Activated CD8-positive, alpha-beta memory T cell treated with anti-CD3 and anti-CD28 coated beads, Interleukin-2, amount 50 U/mL, for 24 hours (primary cell): ENCODE data around the gene CISTR.
"Not testable (repeated sequence)": the region's sequence is repeated elsewhere in the genome, so short reads cannot be mapped to it uniquely, and the experiment has no call there.

ENCODE experiments used
- DNase-seq: peaks from one replicate; pipeline ENCODE4 v3.0.0-alpha.2; 2020; ENCODE audit errors: extremely low read depth

Gene CISTR

DNA sequence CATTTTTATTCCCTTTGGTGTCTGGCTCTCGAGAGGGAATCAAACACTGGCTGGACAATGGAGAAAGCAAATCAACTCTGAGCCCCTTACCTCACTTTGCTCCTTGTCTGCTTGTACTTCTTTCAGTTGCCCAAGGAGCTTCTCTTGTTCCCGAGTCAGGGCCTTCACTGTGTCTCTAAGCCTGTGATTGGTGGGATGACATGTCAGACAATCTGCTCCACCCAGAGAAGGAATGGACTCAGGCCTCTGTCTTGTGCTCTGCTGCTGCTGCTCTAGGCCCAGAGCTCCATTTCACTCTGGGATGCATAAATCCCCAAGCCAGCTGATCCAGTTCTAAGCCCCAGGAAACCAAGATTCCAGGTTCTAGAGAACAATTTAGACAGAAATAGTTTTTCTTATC lies 32.1 kb downstream of the CISTR start:
- no peak for DNase-seq

DNA sequence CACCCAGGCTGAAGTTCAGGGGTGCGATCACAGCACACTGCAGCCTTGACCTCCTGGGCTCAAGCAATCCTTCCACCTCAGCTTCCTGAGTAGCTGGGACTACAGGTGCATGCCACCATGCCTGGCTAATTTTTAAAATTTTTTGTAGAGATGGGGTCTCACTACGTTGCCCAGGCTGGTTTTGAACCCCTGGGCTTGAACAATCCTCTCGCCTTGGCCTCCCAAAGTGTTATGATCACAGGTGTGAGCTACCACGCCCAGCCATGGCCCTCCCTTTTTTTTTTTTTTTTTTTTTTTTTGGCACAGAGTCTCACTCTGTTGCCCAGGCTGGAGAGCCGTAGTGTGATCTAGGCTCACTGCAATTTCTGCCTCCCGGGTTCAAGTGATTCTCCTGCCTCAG lies 33.2 kb downstream of the CISTR start:
- DNase-seq = not testable (repeated sequence)

DNA sequence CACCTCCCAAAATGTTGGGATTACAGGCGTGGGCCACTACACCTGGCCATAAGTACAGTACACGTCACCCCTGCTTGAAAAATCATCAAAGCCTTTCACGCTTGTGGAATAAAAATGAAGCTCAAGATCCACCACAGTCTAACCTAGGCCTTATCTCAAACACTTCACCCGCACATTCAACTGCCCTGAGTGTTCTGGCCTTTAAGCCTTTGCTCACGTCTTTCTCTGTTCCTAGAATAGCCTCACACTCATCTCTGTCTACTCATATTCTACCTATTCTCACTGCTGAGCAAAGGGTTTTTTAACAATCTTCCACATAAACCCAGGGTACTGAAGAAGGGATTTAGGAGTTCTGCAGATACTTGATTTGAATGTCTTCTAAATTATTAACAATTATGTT lies 34.5 kb downstream of the CISTR start:
- DNase-seq = no peak

DNA sequence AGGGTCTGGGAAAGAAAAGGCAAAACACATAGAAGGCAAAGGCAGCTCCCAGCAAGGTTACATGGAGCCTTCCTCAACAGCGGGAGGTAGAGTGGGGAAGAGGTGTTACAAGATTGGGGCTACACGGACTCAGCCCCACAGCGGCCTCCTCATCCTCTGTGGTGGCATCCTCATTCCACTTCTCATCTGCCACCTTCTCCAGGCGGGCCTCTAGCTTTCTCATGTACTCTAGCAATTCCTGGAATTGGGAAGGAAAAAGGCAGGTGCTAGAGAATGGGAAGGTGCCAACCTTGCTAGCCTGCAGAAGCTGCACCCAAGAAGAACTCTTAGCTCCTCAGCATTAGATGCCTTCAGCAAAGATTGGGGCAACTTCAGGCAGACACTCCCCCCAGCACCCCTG lies 37.8 kb downstream of the CISTR start:
- DNase-seq = no peak

DNA sequence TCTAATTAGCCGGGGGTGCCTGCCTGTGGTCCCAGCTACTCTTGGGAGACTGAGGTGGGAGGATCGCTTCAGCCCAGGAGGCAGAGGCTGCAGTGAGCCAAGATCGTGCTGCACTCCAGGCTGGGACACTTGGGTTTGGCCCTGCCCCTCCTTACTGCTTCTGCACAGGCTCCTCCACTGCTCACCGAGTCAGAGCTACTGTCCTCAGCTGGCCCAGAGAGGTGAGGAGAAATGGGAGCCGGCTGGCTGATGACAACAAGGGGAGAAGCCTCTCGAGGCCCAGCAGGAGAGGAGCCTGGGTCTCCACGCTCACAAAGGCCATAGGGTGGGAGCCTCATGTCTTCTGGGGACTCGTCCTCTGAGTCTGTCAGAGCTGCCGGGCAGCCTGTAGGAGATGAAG lies 38.3 kb downstream of the CISTR start:
- DNase-seq = no peak

DNA sequence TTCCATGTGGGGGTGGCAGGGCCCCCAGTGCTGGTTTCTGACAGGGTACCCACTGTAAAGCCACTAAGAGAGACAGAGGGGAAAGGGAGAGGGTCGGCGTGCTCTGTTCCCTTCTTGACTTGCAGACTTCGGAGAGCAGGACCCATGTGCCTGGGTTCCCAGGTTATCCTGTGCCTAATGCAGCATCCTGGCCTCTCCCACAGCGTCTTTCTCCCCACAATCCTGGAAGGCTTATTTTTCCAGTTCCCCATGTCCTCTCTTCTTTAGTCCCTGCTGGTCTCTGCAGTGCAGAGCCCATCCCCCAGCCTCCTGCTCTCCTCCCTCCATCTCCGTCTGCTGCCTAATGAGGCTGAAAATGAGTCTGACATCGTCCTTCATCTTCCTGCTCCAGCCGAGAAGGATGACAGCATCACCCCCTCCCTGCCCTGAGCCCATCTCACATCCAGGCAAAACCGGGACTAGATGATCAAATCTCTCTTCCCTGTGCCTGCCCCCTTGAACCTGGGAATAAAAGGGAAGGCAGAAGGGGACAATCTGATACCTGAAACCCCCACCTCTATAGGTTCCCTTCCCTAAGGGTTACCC lies 39.6 kb downstream of the CISTR start:
- DNase-seq = no peak

DNA sequence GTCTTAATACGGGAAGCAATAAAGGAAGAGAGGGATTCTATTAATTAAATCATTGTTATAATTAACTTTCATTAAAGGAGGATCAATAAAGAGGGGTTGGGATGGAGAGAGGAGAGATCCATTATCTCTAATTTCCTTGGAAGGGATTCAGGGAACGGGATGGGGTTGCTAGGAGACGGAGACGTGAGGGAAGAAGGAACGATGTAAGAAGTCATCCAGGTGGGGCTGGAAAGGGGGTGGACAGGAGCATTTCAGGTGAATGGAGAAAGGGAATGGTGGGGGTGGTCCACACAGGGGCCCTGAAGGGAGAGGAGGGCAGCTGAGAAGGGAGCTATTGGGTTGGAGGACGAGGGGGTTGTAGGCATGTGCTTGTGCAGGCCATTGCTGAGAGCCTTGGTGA lies 41.7 kb downstream of the CISTR start:
- DNase-seq = no peak

DNA sequence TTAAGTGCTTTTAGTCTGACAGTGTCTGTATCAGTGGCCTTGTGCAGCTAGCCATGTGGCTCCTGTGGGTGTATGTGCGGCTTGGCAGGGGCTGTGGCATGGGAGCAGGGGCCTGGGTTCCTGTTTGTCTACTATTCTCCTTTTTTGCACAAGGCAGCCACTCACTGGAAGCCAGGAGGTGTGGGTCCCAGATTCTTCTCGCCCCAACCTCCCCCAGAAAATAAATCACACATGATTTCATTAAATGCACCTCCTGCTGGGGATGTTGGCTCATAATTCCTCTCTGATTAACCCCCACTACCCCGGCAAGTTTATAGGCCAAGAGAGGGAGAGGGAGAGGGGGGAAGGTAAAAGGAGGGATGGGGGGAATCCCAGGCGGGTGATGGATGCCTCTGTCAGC lies 42.1 kb downstream of the CISTR start:
- DNase-seq = no peak

DNA sequence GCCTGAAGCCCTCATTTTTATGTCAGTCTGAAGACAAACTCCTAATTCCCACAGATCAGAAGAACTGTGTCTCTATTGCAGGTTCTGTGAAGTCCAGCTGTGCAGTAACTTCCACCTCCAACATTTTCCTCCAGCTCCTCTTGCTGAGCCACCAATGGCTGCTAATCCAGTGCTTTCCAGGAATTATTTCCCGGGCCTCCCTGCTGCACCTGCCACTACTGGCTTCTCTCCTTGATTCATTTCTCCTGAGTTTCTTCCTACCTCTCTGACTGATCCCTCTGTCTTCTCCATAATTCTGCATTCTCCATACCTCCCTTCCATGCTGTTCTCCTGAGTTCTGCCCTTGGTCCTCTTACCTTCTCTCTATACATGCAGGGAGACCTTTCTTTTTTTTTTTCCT lies 45.7 kb downstream of the CISTR start:
- DNase-seq = no peak

DNA sequence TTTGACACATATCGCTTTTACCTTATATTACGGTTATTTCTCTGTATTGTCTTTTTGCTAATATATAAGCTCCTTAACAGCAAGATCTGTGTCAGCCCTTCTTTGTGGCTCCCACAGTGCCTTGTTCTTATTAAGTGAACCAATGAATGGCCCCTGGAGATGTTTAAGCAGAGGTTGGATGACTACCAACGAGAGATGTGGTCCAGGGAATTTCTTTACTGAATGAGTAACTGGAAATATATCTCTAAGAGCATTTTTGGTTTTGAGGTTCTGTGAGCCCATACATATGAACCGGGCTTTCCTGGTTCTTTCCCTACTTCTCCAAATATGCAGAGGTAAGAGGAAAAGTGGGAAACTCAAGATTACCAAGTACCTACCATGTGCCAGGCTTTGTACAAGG lies 48.0 kb downstream of the CISTR start:
- no peak for DNase-seq

DNA sequence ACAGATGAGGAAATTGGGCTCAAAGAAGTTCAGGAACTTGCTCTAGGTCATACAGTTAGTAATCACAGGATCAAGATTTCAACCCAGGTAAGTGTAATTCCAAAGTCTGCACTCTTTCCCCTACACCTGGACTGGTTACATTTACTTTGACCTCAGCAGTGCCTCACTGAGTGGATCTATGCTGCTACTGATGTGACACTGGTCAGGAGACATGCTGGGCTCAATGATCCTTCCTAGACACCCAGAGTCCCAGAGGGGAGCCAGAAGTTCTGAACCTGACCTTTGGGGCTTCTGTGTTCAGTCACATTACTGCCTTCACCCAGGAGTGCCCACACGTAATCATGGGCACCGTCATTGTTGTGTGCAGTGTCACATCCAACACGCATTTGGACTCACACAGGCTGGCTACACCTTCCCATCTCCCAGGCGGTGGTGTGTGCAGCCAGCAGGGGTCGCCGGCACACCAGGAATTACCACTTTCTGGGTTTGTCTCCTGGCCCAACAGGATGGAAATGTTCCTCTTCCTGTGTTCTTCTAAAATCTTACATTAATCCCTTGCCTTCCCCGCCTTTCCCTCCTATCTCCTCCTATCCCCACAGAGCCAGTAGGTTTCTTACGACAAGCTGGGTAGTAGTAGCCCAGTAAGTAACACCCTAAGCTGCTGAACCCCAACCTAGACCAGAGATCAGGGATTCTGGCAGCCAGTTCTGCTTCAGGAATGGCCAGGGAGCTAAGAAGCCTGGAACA lies 50.1 kb downstream of the CISTR start:
- peak; percentile 59 for DNase-seq

DNA sequence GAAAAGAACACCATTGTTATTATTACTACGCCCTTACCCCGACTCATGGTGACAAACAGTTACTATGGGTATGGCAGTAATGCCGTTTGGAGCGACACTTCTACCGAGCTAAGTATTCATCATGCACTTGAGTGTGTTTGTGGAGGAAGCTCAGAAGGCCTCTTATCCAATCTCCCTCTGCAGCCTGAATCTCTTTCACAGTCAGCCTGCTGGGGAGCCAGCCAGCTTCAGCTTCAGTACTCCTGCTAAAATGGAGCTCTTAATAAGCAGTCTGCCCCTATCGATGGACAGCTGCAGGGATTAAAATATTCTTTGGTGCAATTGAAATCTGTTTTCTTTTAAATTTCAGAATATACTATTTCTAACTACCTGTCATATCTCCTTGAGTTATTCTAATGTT lies 51.2 kb downstream of the CISTR start:
- no peak for DNase-seq

DNA sequence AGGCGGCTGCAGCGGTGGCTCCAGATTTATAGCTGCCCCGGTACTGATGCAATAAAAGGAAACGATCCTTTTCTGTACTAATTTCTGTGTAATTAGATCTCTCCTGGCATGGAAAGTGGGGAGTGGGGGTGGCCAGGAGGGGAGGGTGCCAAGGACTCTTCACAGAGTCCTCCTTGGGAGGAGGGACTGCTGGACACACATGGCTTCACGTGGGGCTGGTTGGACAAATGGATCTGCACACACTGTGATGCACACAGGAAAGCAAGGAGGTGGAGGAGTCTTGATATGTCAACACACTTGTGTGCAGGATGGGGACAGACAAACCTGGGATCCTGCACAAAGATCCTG lies 52.1 kb downstream of the CISTR start:
- DNase-seq = no peak

DNA sequence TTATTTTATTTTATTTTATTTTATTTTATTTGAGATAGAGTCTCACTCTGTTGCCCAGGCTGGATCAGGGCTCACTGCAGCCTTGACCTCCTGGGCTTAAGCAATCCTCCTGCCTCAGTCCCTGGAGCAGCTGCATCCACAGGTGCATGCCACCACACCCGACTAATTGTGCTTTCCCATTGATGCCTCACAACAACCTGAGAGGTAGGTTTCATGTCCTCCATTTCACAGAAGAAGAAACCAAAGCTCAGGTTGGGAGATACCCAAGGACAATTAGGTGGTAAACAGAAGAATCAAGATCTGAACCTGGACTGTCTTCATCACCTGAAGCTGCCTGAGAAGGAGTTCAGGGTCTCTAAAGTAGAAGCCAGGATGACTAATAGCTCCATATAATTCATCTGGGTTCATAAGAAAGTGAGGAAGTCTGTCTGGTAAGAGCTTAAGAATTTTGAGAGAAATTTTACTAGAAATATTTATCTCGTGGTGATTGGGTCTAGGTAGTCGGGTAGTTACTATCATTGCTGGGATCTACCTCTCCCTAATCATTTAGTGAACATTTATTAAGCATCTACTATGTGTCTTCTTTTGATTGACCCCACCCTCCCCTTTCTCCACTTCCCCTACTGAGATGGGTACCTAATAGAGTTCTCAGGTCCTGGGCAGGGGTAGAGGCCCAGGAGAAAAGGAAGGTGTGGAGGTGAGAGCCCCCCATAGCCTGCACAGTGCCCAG lies 52.7 kb downstream of the CISTR start:
- DNase-seq = no peak

DNA sequence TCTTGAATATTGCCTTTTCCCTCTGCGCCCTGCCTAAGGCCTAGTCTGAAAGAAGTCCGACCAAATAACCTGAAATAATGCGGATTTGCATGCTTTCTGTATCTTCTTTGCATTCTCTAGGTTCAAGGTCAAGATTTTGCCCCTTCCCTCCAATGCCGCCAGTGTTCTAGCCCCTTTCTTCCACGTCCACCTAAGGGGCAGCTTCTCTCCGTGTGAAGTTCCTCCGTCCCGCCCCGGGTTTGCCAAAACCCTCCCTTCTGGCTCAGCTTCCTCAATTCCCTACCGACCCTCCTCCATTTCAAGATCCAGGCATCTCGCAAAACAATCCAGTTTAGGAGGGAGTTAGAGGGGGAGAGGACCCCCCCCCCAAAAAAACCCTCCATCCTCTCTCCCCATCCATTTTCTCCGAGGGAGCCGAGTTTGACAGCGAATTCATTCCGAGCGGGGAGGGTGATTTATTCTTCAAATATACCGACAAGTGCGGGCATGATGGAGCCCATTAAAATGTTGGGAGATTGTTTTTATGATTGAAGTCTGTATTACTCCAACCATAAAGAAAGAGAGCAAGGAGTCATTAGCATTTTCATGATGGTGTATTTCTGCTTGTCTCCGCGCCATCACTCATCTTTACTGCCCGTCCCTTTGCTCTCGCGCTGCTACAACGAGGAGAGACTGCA lies 55.0 kb downstream of the CISTR start:
- no peak for DNase-seq
